ENCODE results near the gene EXOC2. TPM values are rescaled to one million over a fixed set of nuclear protein-coding genes. Genes with fewer than 3 reads are reported as not detected.

EXOC2 gene
- polyA plus RNA-seq, 1 donor (not counting 4 experiments of a cell fraction or from before 2014, with no cell fraction given) = 28.4 TPM

DNA sequence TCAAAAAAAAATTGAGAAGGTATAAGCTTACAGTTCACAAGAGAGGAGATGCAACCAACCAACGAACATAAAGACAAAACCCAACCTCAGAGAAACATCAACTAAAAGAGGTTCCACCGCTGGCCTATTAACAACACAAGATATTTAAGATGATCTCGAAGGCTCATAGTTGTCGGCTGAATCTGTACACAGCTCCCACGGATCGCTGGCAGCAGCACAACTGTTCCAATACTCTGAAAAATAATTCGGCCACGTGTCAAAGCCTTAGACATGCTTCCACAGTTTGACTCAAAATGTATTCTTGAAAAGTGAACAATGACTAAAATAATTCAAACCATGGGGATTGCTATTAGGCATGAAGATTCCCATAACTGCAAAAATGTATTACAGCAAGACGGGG, 13.7 kb downstream of the EXOC2 start:
- no peaks in the 10 kb centered on the region for H3K27me3 ChIP-seq (ENCODE audit: control insufficient read depth, extremely low read depth, insufficient read depth, low read length)
- H3K4me1 ChIP-seq (ENCODE audit: control insufficient read depth, extremely low read depth, insufficient read depth, low read length) = peaks cover 25% of the 10 kb centered on the region
- H3K9me1 ChIP-seq (ENCODE audit: control insufficient read depth, extremely low read depth, insufficient read depth, low read length) = no peaks in the 10 kb centered on the region
- no peaks in the 10 kb centered on the region for H3K36me3 ChIP-seq (ENCODE audit: control insufficient read depth in 2 of 2, extremely low read depth in 1 of 2, insufficient read depth in 2 of 2, low read length in 2 of 2)
- peaks cover 74% of the 10 kb centered on the region for H3K79me2 ChIP-seq (ENCODE audit: control insufficient read depth, insufficient read depth, low read length)
- no peak overlapping the region for H3K4me3 ChIP-seq (ENCODE audit: control insufficient read depth in 2 of 3, extremely low read depth in 1 of 3, insufficient read depth in 2 of 3, low read depth in 1 of 3, low read length in 3 of 3)
- DNase-seq (ENCODE audit: low read depth, low spot score) (no peak), FAIRE-seq (no peak)
- no peak overlapping the region for H3K4me2 ChIP-seq (ENCODE audit: control insufficient read depth, extremely low read depth, insufficient read depth, low read depth, low read length)
- H3K9me3 ChIP-seq (ENCODE audit: control insufficient read depth, low read depth, low read length) = no peaks in the 10 kb centered on the region
- no peak overlapping the region for H3K9ac ChIP-seq (ENCODE audit: control insufficient read depth, extremely low read depth, insufficient read depth, low read length)
- TF ChIP-seq CTCF (optimal IDR thresholded peaks at IDR 0.05 in 1 of 3, IDR thresholded peaks at IDR 0.05 in 1 of 3, conservative IDR thresholded peaks at IDR 0.05 in 1 of 3; ENCODE audit: extremely low read depth in 1 of 3, insufficient read depth in 2 of 3, low read length in 3 of 3) = no peak
- TF ChIP-seq EZH2 (IDR thresholded peaks at IDR 0.05; ENCODE audit: low read length) = no peak
- no peaks in the 10 kb centered on the region for H4K20me1 ChIP-seq (ENCODE audit: control insufficient read depth, extremely low read depth, insufficient read depth, low read length)
- H3K27ac ChIP-seq (ENCODE audit: control insufficient read depth, insufficient read depth, low read length) = no peak overlapping the region
- dilution Hi-C loops (cut with MboI; ENCODE audit: extremely low pct_ligation_motif_present, low sequenced_read_pairs) = no loop called here
- no peak overlapping the region for H2AFZ ChIP-seq (ENCODE audit: control insufficient read depth, low read length)

- Histone ChIP-seq H3K9me3 (ENCODE audit: control insufficient read depth, low read depth, low read length) (no peaks in the 10 kb centered on the region), H3K27me3 (ENCODE audit: control insufficient read depth, extremely low read depth, insufficient read depth, low read length) (no peaks in the 10 kb centered on the region), H4K20me1 (ENCODE audit: control insufficient read depth, extremely low read depth, insufficient read depth, low read length) (no peaks in the 10 kb centered on the region), H3K36me3 (ENCODE audit: control insufficient read depth in 2 of 2, extremely low read depth in 1 of 2, insufficient read depth in 2 of 2, low read length in 2 of 2) (no peaks in the 10 kb centered on the region), H3K79me2 (ENCODE audit: control insufficient read depth, insufficient read depth, low read length) (peaks cover 67% of the 10 kb centered on the region), H3K4me1 (ENCODE audit: control insufficient read depth, extremely low read depth, insufficient read depth, low read length) (peaks cover 23% of the 10 kb centered on the region), H3K4me2 (ENCODE audit: control insufficient read depth, extremely low read depth, insufficient read depth, low read depth, low read length) (no peak overlapping the region), H3K27ac (ENCODE audit: control insufficient read depth, insufficient read depth, low read length) (no peak overlapping the region), H3K4me3 (ENCODE audit: control insufficient read depth in 2 of 3, extremely low read depth in 1 of 3, insufficient read depth in 2 of 3, low read depth in 1 of 3, low read length in 3 of 3) (no peak overlapping the region), H2AFZ (ENCODE audit: control insufficient read depth, low read length) (no peak overlapping the region), H3K9ac (ENCODE audit: control insufficient read depth, extremely low read depth, insufficient read depth, low read length) (no peak overlapping the region), H3K9me1 (ENCODE audit: control insufficient read depth, extremely low read depth, insufficient read depth, low read length) (no peaks in the 10 kb centered on the region)
- no peak for TF ChIP-seq CTCF (optimal IDR thresholded peaks at IDR 0.05 in 1 of 3, IDR thresholded peaks at IDR 0.05 in 1 of 3, conservative IDR thresholded peaks at IDR 0.05 in 1 of 3; ENCODE audit: extremely low read depth in 1 of 3, insufficient read depth in 2 of 3, low read length in 3 of 3)
- no peak for DNase-seq (ENCODE audit: low read depth, low spot score)
- dilution Hi-C loops (cut with MboI; ENCODE audit: extremely low pct_ligation_motif_present, low sequenced_read_pairs) = no loop called here
- no peak for FAIRE-seq
Observed at GRCh38 chr6:678520-678919, 14.4 kb downstream of the EXOC2 start.

All from keratinocyte (primary cell).